HFFc6 (cell line): ENCODE results near the gene RHOV. TPM values are rescaled to one million over a fixed set of nuclear protein-coding genes. Genes with fewer than 3 reads are reported as not detected.
A peak's percentile ranks its signal among the peaks of the same experiment; 100 is the strongest.

Experiments
- DNase-seq: peaks from one replicate; pipeline ENCODE4 v3.0.0-alpha.2; 2018
- H3K27ac Mint-ChIP-seq: 2 replicates; pipeline ENCODE4 v1.8.0; 2020; ENCODE audit warnings: mild to moderate bottlenecking, mixed read lengths
- H3K27me3 Mint-ChIP-seq: 2 replicates; pipeline ENCODE4 v1.8.0; 2021; ENCODE audit warnings: mild to moderate bottlenecking, moderate library complexity, mixed read lengths; ENCODE audit not compliant: insufficient read depth
- H3K36me3 Mint-ChIP-seq: 2 replicates; pipeline ENCODE4 v1.8.0; 2021; ENCODE audit warnings: low read depth, mixed read lengths
- H3K4me1 Mint-ChIP-seq: 2 replicates; pipeline ENCODE4 v1.8.0; 2020; ENCODE audit warnings: low read depth, mixed read lengths
- H3K4me3 Mint-ChIP-seq: 2 replicates; pipeline ENCODE4 v1.8.0; 2020; ENCODE audit warnings: mild to moderate bottlenecking, moderate library complexity, mixed read lengths
- H3K9me3 Mint-ChIP-seq: 2 replicates; pipeline ENCODE4 v1.8.0; 2020; ENCODE audit warnings: mild to moderate bottlenecking, mixed read lengths
- CTCF ChIP-seq: fragments of 200-600 bp; sonication (generic); IDR thresholded peaks from 2 replicates; pipeline ENCODE4 v1.5.0; 2021; ENCODE audit warnings: antibody characterized with exemption, mild to moderate bottlenecking
- total RNA-seq, 6 experiments: library from RNA; stranded (reverse); fragmentation: NEBNext Ultra II Directional; extraction: Animal tissue kit (Norgen Biotek cat#: 25700); gene quantifications; 2 replicates in 1 of 6; 3 replicates in 5 of 6; pipeline ENCODE4 v1.2.3, GENCODE V29; 2021

Gene RHOV
- total RNA-seq, 6 experiments from 2014 or later: 0.14 to 0.41 (median 0.31) TPM; not detected in 1

GRCh38 chr15:40843261-40843884, 30.7 kb downstream of the RHOV start:
- no peak for DNase-seq
- peaks cover 18% of the 10 kb centered on the region; the same call in 1 of the 2 replicates for H3K4me1 Mint-ChIP-seq
- no peaks in the 10 kb centered on the region for H3K9me3 Mint-ChIP-seq
- no peak overlapping the region for H3K27ac Mint-ChIP-seq
- no peak for TF ChIP-seq CTCF
- H3K27me3 Mint-ChIP-seq: peaks cover 29% of the 10 kb centered on the region
- peak overlapping the region; percentile 50 for H3K4me3 Mint-ChIP-seq
- no peaks in the 10 kb centered on the region for H3K36me3 Mint-ChIP-seq

DNA sequence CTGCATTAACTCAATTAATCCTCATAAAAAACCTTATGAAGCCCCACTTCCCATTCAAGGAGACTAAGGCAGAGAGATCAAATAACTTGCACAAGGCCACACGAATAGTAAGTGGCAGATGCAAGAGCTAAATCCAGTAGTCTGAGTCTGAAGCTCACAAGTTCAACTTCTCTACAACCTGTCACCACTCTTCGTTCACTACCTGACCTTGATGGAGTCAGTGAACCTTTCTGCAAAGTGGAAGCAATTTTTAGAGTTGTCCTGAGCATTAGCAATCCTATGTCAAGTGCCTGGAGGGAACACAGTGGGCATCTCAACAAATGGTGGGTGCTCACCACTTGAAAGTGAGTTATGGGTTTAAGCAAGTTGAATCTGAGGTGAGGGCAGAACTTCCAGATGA, 32.3 kb downstream of the RHOV start:
- H3K36me3 Mint-ChIP-seq: no peaks in the 10 kb centered on the region
- no peak overlapping the region for H3K4me3 Mint-ChIP-seq
- peaks cover 19% of the 10 kb centered on the region; the same call in 1 of the 2 replicates for H3K4me1 Mint-ChIP-seq
- peaks cover 29% of the 10 kb centered on the region for H3K27me3 Mint-ChIP-seq
- no peak overlapping the region for H3K27ac Mint-ChIP-seq
- no peaks in the 10 kb centered on the region for H3K9me3 Mint-ChIP-seq
- no peak for DNase-seq
- no peak for TF ChIP-seq CTCF

DNA sequence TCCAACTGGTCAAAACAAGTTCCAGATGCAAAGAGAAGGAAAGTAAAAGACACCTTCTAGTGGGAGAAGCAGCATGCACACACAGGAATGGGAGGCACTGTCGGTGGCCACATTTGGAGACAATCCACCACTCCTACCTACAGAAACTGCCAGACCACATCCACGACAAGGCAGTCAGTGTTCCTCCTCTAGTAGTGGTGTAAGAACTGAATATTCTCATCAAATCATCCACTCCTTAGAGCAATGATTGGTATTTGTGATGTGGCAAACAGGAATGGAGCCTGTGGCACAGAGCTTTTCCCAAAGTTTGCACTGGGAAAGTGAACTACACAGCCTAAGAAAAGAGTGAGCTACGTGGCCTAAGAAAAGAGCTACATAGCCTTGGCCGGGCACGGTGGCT, 35.3 kb downstream of the RHOV start:
- Mint-ChIP-seq H3K27ac (peak overlapping the region; percentile 29; the same call in 1 of the 2 replicates), H3K9me3 (no peaks in the 10 kb centered on the region), H3K36me3 (no peaks in the 10 kb centered on the region), H3K4me1 (peaks cover 22% of the 10 kb centered on the region), H3K4me3 (no peak overlapping the region), H3K27me3 (peaks cover 8% of the 10 kb centered on the region)
- TF ChIP-seq CTCF: no peak
- peak; percentile 21 for DNase-seq

GRCh38 chr15:40836020-40836419, 38.0 kb downstream of the RHOV start:
- no peak overlapping the region for H3K27ac Mint-ChIP-seq
- H3K4me1 Mint-ChIP-seq: peaks cover 16% of the 10 kb centered on the region
- no peak for DNase-seq
- peaks cover 2% of the 10 kb centered on the region; the same call in 1 of the 2 replicates for H3K27me3 Mint-ChIP-seq
- no peak overlapping the region for H3K4me3 Mint-ChIP-seq
- no peaks in the 10 kb centered on the region for H3K36me3 Mint-ChIP-seq
- no peak for TF ChIP-seq CTCF
- H3K9me3 Mint-ChIP-seq: no peaks in the 10 kb centered on the region

DNA sequence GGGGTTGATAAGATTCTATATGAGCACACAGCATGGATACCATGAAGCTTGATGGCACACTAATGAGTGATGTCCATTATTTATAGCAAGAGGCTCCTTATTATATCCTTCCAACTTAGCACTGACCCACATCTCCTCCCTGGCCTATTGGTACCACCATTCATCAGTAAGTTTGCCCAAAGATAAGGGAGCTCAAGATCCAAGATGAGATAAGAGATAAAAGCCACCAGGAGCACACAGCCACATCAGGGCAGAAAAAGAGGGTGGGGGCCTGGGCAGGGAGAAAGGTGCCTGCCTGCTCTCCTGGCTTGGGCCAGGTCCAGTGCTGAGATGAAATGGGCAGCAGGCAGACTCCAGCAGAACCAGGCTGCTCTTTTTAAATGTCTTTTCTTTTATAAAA, 41.1 kb downstream of the RHOV start:
- Mint-ChIP-seq H3K27me3 (peaks cover 5% of the 10 kb centered on the region), H3K9me3 (no peaks in the 10 kb centered on the region), H3K36me3 (no peaks in the 10 kb centered on the region), H3K4me1 (peaks cover 7% of the 10 kb centered on the region), H3K4me3 (no peak overlapping the region), H3K27ac (no peak overlapping the region)
- no peak for DNase-seq
- no peak for TF ChIP-seq CTCF
